Kidney (tissue), 14 donors: Measurements from ENCODE around the gene MAN1A1. TPM values are rescaled to one million over a fixed set of nuclear protein-coding genes. Genes with fewer than 3 reads are reported as not detected.

Experiments used
- DNase-seq, 5 donors: peaks; one replicate each; pipeline ENCODE4 v3.0.0-alpha.2; 2013 to 2020
- FAIRE-seq: peaks from 2 replicates; lab custom pipeline; 2012; peaks lifted over from hg19 to GRCh38; lab: Jason Lieb, UNC
- H3K27ac ChIP-seq, 2 donors: one replicate each; pipeline ENCODE4 v1.7.0; 2013; ENCODE audit warnings: low read depth in 2 of 2, low read length in 2 of 2, inconsistent platforms in 1 of 2
- H3K27me3 ChIP-seq: one replicate; pipeline ENCODE4 v1.7.1; 2013; ENCODE audit warnings: low read length, inconsistent platforms; ENCODE audit not compliant: control insufficient read depth, insufficient read depth
- H3K36me3 ChIP-seq, 3 donors: one replicate each; pipeline versions ENCODE4 v1.7.0 to v1.7.1; 2013; ENCODE audit warnings: low read length in 3 of 3, control low read depth in 1 of 3, inconsistent platforms in 1 of 3; ENCODE audit not compliant: insufficient read depth in 3 of 3, control insufficient read depth in 2 of 3
- H3K4me1 ChIP-seq, 3 donors: one replicate each; pipeline versions ENCODE4 v1.7.0 to v1.7.1; 2013; ENCODE audit warnings: low read length in 3 of 3, inconsistent platforms in 1 of 3, low read depth in 1 of 3; ENCODE audit not compliant: control insufficient read depth in 2 of 3, insufficient read depth in 2 of 3
- H3K4me3 ChIP-seq, 3 donors: one replicate each; pipeline versions ENCODE4 v1.7.0 to v1.8.1; 2013; ENCODE audit warnings: low read length in 3 of 3, control low read depth in 1 of 3, inconsistent platforms in 1 of 3
- H3K9ac ChIP-seq, 3 donors: one replicate each; pipeline versions ENCODE4 v1.7.0 to v1.7.1; 2013; ENCODE audit warnings: low read length in 3 of 3, control low read depth in 1 of 3, inconsistent platforms in 1 of 3
- H3K9me3 ChIP-seq, 3 donors: one replicate each; pipeline versions ENCODE4 v1.7.0 to v1.7.1; 2013; ENCODE audit warnings: low read length in 3 of 3, control low read depth in 1 of 3, inconsistent platforms in 1 of 3; ENCODE audit not compliant: control insufficient read depth in 2 of 3, insufficient read depth in 1 of 3
- intact Hi-C: fragments of 100-400 bp; cut with DNase I; formaldehyde crosslinking; loops from one replicate; pipeline ENCODE4 v1.11.1; 2022
- polyA plus RNA-seq: library from polyadenylated mRNA; stranded (reverse); fragments of 350-450 nt; fragmentation: Illumina TruSeq; extraction: RNeasy Lipid Tissue Mini Kit (QIAGEN cat#74804); gene quantifications from one replicate; pipeline ENCODE4 v1.2.3, GENCODE V29; 2014; ENCODE audit warnings: low read depth, low replicate concordance; ENCODE audit not compliant: insufficient read depth
- total RNA-seq: library from RNA; stranded (reverse); fragmentation: NEBNext Ultra II Directional; extraction: Animal tissue kit (Norgen Biotek cat#: 25700); gene quantifications from one replicate; pipeline ENCODE4 v1.2.1, GENCODE V29; 2021
- TF ChIP-seq, protein P1 (sequence below): IDR thresholded peaks from 3 replicates; pipeline ENCODE4 v1.5.1; 2012; ENCODE audit warnings: mild to moderate bottlenecking, moderate library complexity, borderline replicate concordance; ENCODE audit not compliant: insufficient read depth; ENCODE audit errors: extremely low read depth
- donor health status: control.
- donor health status: control.
- donor health status: control.
- donor health status: control.
- donor health status: control.
- donor health status: DM: yes; HTN: yes; CAD: no.
- donor health status: Normal renal cell carcinoma (clear cell type).

The MAN1A1 gene
- total and polyA plus RNA-seq, 2 donors from 2014 or later, result 30.4 to 68.5 TPM

DNA sequence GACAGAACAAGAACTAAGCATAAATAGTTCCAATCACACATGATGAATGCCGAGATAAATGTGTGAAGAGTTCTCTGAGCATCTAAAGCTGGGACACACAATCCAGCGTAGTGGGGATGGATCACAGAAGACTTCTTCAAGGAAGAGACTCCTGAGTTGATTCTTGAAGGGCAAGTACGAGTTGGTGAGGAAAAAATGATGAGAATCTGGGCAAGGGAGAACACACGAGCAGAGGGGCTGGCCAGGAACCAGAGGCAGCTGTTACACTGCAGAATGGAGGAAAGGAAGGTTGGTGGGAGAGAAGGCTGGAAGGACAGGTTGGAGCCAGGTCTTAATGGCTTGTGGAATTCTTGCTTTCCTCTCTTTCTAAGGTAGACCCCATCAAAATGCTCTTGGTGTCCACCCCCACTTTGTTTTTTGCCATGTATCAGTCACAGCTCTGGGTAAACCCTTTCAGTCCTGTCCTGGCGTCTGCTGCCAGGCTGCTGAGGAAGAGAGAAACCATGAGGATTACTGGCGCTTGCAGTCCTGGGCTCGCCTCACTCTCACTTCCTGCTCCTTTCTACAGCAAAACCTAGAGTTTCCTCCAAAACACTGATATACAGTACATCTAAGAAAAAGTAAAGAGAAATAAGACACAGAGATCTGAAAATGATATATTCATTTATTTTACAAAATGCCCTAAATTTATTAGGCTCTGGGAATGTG, 143.5 kb downstream of the MAN1A1 start:
- FAIRE-seq (no peak), DNase-seq (no peak)
- H3K9ac ChIP-seq, result no peak overlapping the region
- no peaks in the 10 kb centered on the region for H3K9me3 ChIP-seq
- no peak overlapping the region for H3K4me3 ChIP-seq
- H3K36me3 ChIP-seq, result peaks cover 0 to 12% (median 4%) of the 10 kb centered on the region in 3 donors
- TF ChIP-seq, protein P1, sequence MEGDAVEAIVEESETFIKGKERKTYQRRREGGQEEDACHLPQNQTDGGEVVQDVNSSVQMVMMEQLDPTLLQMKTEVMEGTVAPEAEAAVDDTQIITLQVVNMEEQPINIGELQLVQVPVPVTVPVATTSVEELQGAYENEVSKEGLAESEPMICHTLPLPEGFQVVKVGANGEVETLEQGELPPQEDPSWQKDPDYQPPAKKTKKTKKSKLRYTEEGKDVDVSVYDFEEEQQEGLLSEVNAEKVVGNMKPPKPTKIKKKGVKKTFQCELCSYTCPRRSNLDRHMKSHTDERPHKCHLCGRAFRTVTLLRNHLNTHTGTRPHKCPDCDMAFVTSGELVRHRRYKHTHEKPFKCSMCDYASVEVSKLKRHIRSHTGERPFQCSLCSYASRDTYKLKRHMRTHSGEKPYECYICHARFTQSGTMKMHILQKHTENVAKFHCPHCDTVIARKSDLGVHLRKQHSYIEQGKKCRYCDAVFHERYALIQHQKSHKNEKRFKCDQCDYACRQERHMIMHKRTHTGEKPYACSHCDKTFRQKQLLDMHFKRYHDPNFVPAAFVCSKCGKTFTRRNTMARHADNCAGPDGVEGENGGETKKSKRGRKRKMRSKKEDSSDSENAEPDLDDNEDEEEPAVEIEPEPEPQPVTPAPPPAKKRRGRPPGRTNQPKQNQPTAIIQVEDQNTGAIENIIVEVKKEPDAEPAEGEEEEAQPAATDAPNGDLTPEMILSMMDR, result no peak
- intact Hi-C loops, result no loop called here
- no peak overlapping the region for H3K27ac ChIP-seq
- H3K4me1 ChIP-seq, result peaks cover 0 to 6% (median 4%) of the 10 kb centered on the region in 3 donors
- H3K27me3 ChIP-seq, result no peaks in the 10 kb centered on the region

DNA sequence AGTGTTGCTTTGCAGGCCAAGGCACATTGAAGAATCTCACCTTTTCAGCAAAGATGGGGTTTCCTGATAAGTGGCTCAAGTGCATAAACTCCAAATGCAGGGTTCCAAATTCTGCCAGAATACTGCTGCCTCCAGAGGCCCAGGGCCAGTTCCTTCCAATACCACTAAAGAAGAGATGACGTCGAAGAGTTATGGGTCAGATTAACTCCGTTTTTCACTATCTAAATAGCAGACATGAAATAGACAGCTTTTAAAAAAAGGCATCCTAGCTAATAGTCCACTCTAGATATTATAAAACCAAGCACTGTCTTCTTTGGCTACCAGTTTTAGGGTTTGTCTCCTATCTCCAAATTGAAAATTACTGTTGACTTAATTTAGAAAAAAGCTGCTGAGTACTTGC, 144.8 kb downstream of the MAN1A1 start:
- no peak for DNase-seq
- intact Hi-C loops, result no loop called here
- H3K27ac ChIP-seq, result no peak overlapping the region
- H3K9me3 ChIP-seq, result no peaks in the 10 kb centered on the region
- TF ChIP-seq, protein P1, result no peak
- no peak for FAIRE-seq
- no peak overlapping the region for H3K9ac ChIP-seq
- no peaks in the 10 kb centered on the region for H3K27me3 ChIP-seq
- peaks cover 0 to 10% (median 4%) of the 10 kb centered on the region in 3 donors for H3K4me1 ChIP-seq
- peaks cover 0 to 12% (median 4%) of the 10 kb centered on the region in 3 donors for H3K36me3 ChIP-seq
- no peak overlapping the region for H3K4me3 ChIP-seq

DNA sequence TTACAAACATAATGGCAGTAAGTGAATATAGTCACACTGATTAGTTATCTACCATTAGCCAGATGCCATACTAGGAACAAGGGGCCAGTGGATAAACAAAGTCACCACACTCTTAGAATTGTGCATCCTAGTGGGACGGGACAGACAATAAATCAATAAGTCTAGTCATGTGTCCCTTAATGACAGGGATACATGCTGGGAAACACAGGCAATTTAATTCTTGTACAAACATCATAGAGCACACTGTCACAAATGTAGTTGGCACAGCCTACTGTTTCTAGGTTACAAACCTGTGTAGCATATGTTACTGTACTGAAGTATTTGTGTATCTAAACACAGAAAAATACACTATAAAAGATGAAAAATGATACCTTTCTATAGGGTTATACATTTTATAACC, 148.1 kb downstream of the MAN1A1 start:
- DNase-seq, result no peak
- TF ChIP-seq, protein P1, result no peak
- Histone ChIP-seq H3K9ac (no peak overlapping the region), H3K4me3 (no peak overlapping the region), H3K27ac (no peak overlapping the region), H3K9me3 (no peaks in the 10 kb centered on the region), H3K4me1 (peaks cover 0 to 10% (median 0%) of the 10 kb centered on the region in 3 donors), H3K36me3 (peaks cover 0 to 12% (median 4%) of the 10 kb centered on the region in 3 donors), H3K27me3 (no peaks in the 10 kb centered on the region)
- intact Hi-C loops, result no loop called here
- no peak for FAIRE-seq
